Subcutaneous adipose tissue (tissue), 4 donors: ENCODE data around the gene AASDHPPT. TPM values are rescaled to one million over a fixed set of nuclear protein-coding genes. Genes with fewer than 3 reads are reported as not detected.

Source experiments
- total RNA-seq, 4 donors: library from RNA; depleted of rRNA; stranded (reverse); fragments of >200 nt; gene quantifications; one replicate each; pipeline ENCODE4 v1.1.0, GENCODE V29; 2016
- TF ChIP-seq, protein P1 (sequence below): fragments of 450-650 bp; IDR thresholded peaks from one replicate; pipeline ENCODE4 v1.5.1; 2016; ENCODE audit warnings: low read depth, mild to moderate bottlenecking, control low read depth, antibody characterized with exemption, moderate library complexity

The AASDHPPT gene
- total RNA-seq, 4 donors from 2014 or later, result 31.4 to 47.6 (median 37.0) TPM

DNA sequence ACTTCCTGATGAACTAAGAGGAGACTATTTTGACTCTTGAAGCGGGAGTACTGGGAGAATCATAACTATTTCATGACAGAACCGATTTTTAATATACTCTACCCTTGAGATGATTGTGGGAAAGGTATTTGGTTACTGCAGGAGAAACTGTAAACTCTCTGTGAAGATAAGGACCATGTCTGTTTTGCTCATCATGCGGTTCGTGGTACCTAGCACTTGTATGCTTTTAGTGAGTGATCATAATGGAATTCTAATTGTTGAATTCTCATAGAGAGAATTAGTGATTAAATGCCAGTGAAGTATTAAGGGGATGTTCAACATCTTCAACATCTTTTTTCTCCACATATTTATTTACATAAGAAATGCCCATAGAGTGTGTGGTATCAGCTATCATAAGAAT, 11.4 kb downstream of the AASDHPPT start:
- TF ChIP-seq, protein P1, sequence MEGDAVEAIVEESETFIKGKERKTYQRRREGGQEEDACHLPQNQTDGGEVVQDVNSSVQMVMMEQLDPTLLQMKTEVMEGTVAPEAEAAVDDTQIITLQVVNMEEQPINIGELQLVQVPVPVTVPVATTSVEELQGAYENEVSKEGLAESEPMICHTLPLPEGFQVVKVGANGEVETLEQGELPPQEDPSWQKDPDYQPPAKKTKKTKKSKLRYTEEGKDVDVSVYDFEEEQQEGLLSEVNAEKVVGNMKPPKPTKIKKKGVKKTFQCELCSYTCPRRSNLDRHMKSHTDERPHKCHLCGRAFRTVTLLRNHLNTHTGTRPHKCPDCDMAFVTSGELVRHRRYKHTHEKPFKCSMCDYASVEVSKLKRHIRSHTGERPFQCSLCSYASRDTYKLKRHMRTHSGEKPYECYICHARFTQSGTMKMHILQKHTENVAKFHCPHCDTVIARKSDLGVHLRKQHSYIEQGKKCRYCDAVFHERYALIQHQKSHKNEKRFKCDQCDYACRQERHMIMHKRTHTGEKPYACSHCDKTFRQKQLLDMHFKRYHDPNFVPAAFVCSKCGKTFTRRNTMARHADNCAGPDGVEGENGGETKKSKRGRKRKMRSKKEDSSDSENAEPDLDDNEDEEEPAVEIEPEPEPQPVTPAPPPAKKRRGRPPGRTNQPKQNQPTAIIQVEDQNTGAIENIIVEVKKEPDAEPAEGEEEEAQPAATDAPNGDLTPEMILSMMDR, result no peak

DNA sequence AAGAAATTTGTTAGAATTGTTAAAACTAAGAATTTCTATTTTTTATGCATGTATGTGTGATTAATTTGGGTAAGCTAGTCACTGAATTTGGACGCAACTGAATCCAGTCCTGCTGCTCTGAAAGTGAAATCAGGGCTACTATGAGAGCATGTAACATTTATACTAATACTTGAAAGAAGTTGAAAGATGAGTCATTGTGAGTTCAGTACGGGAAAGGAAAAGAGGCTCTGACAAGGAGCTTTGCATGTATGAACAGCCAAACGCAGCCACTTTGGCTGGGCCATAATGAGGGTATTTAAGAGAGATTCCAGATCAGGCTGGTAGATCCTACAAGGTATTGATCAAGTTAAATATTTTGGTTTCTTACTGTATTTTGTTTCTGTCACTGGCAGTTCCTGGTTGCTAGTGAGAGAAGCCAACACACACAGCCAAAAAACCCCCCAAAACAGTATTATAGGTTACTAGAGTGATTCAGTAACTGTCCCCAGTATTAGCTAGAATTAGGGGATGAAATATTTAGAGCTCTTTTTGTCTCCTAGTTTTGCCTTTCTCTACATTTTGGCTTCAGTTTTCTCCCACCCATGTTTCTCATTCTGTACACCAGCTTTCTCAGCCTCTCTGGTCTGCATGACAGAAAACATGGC, 14.1 kb downstream of the AASDHPPT start:
- TF ChIP-seq, protein P1, result no peak

DNA sequence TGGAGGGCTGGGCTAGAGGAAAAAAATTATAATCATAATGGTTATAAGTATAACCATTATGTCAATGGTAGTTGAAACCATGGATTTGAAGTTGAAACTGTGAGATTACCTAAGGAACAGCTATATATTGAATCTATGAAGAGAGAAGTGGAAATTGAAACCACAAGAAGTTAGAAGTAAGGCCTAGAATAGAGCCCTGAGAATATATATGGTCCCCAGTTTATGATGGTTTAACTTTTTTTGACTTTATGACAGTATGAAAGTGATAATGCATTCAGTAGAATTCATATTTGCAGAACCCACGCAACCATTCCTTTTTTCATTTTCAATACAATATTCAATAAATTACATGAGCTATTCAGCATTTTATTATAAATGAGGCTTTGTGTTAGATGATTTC, 15.0 kb downstream of the AASDHPPT start:
- TF ChIP-seq, protein P1, result no peak

DNA sequence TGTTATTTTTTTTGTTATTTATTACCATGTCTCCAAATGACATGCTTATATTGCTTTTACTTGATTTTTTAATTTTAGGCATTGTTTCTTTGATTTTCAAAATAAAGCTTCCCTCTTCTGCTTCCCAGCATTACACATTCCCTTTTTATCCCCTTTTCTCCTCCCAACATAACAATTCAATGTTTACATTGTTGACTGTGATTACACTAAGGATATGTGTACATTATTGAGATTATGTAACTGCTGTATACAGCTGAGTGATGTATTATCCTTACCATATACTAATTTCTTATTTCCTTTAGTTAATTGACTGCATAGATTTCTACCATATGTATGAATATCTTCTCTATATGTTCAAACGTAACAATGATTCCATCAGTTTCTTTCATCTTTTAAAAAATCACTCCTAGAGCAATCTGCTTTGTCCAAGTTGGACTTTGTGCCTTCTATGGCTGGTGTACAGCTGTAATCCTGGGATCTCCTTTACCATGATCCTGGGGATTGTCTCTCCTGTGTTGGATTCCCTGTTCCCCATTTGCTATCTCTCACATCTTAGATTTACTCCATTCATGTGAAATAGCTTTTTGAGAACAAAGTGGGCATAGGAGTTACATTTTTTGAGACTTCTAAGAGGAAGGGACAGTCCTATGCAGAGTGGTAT, 21.6 kb downstream of the AASDHPPT start:
- TF ChIP-seq, protein P1, result no peak

DNA sequence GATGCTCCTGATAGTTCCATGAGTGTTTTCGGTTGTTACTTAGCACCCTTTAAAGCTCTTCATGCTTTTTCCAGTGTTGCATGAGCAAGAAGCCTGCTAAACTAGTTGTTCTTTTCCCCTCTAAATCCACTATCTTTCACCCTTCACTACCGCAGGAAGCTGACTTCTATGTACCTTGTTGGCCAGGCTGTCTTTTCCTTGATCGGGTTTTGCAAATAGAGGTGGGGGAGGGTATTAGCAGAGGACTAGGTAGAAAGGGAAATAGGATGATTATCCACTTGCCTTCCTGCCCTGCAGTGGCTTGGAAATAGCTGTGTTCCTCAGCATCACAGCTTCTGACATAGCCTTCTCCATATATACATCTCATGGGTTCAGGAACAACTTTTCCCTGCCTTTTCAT, 23.9 kb downstream of the AASDHPPT start:
- TF ChIP-seq, protein P1, result no peak

DNA sequence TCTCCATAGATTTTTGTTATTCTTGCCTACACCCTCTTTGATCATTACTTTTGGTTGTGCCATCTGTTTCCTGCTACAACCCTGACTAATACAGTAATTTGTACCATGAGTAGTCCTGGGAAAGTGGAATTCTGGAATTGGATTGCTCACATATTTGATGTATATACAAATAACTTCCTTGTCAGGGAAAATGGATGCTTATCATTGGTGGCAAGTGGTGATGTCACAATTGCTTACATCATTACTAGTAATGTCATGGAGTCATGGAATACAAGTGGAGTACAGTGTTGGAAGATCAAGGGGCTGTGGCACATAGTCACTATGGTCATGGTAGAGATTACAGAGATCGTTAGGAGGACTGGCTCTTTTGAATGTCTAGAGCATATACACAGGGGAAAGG, 24.4 kb downstream of the AASDHPPT start:
- TF ChIP-seq, protein P1, result no peak

DNA sequence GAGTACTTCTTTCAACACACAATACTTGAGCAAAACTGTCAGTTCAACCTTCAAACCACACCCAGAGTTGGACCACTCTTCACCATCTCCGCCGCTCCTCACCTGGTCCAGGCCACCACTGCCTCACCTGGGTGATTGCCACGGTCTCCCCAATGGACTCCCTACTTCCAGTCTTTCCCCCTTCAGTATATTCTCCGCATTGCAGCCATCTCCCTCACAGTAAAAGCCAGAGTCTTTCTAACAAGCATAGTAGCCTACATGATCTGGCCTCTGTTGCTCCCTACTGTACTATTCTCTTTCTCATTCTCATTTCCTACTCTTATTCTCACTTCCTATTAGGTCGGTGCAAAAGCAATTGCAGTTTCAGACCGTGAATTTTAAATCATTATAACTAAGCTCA, 28.5 kb downstream of the AASDHPPT start:
- TF ChIP-seq, protein P1, result no peak
